ENCODE measurements around the gene LY6G6D.

Gene LY6G6D

DNA sequence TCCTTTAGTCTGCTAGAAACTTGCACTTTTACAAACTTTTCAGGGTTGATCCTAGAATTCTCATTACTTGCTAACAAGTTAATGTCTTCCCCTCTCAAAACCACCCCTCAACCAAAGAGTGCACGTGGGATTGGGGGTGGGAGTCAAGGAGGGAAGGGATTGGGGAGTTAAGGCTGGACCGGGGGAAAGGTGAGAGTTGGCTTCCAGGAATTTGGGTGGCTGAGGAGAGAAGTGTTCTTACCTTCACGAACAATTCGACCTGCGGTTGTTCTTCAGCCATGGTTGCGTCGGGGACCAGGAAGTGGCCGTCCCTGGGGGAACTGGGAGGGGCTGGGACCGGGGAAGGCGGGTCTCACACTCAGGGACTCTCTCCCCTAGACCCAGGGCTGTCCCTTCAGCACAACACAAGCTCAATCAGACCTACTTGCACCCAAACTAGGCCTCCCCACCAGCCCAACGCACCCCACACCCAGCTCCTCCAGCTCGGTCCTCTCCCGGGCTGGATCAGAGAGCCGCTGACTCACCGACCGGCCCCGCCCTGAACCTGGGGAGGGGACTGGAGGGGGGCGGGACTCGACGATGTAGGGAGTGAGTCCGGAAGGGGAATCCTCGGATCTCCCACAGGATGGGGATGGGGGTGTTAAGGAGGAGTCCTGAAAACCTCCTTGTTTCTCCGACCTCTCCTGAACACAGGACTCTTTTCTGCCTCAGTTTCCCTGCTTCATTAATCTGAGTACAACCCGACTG lies 21.0 kb downstream of the LY6G6D start, which contains the start of gene CLIC1:
CLIC1 (minus strand) TSS at position 510 of the 747 bp plus-strand sequence; CDS start at position 280, 230 bp downstream.
- Histone ChIP-seq H3K4me3 (ENCODE audit: insufficient read depth, low read depth, low read length, poor library complexity, severe bottlenecking) (peak within 1 kb of the TSS; percentile 66), H3K27me3 (replicated peaks; ENCODE audit: control insufficient read depth, insufficient read depth, low read length, poor library complexity, severe bottlenecking) (no peaks in the 10 kb centered on the region), H3K9me3 (ENCODE audit: control insufficient read depth, low read length) (no peaks in the 10 kb centered on the region), H3K36me3 (ENCODE audit: control insufficient read depth, insufficient read depth, low read length) (peaks cover 21% of the 10 kb centered on the region), H3K27ac (ENCODE audit: insufficient read depth, low read length, poor library complexity, severe bottlenecking) (peak within 1 kb of the TSS; percentile 85), H3K4me1 (ENCODE audit: control insufficient read depth, insufficient read depth, low read length, poor library complexity, severe bottlenecking) (peaks cover 50% of the 10 kb centered on the region)
- peak; percentile 60 to 64 (median 64) for DNase-seq

DNA sequence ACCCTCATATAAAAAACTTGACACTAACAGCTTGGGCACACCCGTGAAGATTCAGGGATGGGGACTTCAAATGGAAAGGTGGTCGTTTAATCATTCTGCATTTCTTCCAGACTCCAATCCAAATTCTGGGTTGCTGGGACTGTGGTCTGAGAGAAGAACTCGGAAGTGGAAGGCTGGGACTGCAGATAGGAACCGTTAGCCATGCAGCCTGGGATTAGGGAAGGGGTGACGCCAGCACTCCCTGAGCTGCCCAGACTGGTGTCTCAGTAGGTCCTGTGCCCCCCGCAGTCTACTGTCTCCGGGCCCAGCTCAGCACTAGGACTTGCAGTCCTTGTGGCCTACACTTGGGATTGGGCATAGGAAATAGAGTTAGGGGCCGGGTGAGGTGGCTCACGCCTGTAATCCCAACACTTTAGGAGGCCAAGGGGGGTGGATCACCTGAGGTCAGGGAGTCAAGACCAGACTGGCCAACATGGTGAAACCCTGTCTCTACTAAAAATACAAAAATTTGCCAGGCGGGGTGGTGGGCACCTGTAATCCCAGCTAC lies 21.7 kb downstream of the LY6G6D start:
- Histone ChIP-seq H3K4me3 (ENCODE audit: insufficient read depth, low read depth, low read length, poor library complexity, severe bottlenecking) (peak overlapping the region; percentile 66), H3K9me3 (ENCODE audit: control insufficient read depth, low read length) (no peaks in the 10 kb centered on the region)

DNA sequence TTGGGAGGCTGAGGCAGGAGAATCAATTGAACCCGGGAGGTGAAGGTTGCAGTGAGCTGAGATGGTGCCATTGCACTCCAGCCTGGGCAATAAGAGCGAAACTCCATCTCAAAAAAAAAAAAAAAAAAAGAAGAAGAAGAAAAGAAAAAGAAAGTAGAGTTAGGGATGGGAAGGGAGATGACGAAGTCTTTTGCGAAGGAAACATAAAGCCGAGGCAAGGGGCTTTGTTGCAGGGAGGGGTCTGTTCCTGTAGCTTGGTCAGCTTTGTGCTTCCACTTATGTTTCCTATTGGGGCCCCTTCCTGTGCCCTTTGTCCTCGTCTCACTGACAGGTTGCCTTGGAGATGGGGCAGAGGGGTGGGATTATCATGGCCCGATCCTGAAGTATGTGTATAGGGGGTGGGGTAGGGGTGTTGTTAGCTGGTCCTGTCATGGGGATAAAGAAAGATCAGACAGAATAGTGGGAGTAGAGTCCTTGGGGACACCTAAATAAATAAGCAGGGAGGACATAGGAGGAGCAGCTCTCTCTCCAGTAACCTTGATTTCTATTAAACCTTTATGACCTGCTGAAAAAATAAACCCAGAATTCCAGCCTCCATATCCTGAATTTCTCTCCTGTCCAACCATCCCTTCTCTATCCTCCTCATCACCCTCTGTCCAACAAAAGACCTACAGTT lies 22.3 kb downstream of the LY6G6D start:
- peaks cover 10% of the 10 kb centered on the region for H3K36me3 ChIP-seq (ENCODE audit: control insufficient read depth, insufficient read depth, low read length)
- peak in 1 of 3 donors; percentile 8 for DNase-seq
- no peaks in the 10 kb centered on the region for H3K27me3 ChIP-seq (replicated peaks; ENCODE audit: control insufficient read depth, insufficient read depth, low read length, poor library complexity, severe bottlenecking)
- no peaks in the 10 kb centered on the region for H3K9me3 ChIP-seq (ENCODE audit: control insufficient read depth, low read length)
- H3K27ac ChIP-seq (ENCODE audit: insufficient read depth, low read length, poor library complexity, severe bottlenecking), result peak overlapping the region; percentile 85
- peaks cover 50% of the 10 kb centered on the region for H3K4me1 ChIP-seq (ENCODE audit: control insufficient read depth, insufficient read depth, low read length, poor library complexity, severe bottlenecking)
- peak overlapping the region; percentile 41 for H3K4me3 ChIP-seq (ENCODE audit: insufficient read depth, low read depth, low read length, poor library complexity, severe bottlenecking)

More for the DNA sequence above, 21.7 kb downstream of the LY6G6D start:
- peaks cover 16% of the 10 kb centered on the region for H3K36me3 ChIP-seq (ENCODE audit: control insufficient read depth, insufficient read depth, low read length)
- DNase-seq, result no peak
- H3K27me3 ChIP-seq (replicated peaks; ENCODE audit: control insufficient read depth, insufficient read depth, low read length, poor library complexity, severe bottlenecking), result no peaks in the 10 kb centered on the region
- peaks cover 50% of the 10 kb centered on the region for H3K4me1 ChIP-seq (ENCODE audit: control insufficient read depth, insufficient read depth, low read length, poor library complexity, severe bottlenecking)
- peak overlapping the region; percentile 85 for H3K27ac ChIP-seq (ENCODE audit: insufficient read depth, low read length, poor library complexity, severe bottlenecking)

DNA sequence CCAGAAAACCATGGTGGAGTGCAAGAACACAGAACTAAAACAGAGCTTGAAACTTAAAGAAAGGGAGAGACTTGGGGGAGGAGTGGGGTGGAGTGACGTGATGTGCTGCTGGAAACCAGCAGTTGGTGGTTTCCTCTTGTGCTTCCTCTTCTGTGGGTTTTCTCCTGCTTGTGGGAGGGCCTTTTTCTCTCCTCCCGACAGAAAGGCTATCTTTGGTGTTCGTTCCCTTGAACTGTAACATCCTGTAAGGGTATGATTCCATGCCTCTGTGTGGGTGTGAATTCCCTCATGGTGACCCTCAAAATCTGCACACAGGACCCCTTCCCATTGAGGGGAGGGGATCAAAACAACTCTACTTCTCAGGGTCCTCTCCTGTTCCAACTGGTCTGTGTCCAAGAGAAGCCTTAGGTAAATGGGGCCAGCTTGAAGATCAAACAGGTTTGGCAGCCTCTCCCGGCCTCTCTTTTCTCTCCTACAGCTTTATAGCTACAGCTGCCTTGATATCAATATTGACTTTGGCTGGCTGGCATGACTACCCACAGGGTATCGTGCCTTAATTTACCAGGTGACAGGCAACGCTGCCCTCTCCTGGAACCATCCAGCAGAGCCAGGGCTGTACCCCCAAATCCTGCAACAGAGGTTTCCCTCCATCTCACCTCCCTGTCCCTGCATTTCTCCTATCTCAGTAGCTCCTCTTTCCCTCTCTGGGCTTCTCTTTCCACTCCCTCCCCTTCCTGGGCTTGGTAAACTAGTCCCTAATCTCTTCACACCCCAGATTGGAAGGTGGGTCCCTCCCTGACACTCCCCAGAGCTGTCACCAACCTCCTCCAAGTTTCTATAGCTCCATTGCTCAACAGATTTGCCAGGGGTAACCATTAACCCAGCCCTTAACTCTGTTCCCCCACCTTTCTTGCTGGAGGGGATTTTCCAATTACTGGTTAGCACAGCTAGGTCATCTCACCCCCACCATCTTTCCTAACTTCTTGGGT lies 23.1 kb downstream of the LY6G6D start:
- Histone ChIP-seq H3K27me3 (replicated peaks; ENCODE audit: control insufficient read depth, insufficient read depth, low read length, poor library complexity, severe bottlenecking) (no peaks in the 10 kb centered on the region), H3K36me3 (ENCODE audit: control insufficient read depth, insufficient read depth, low read length) (peaks cover 6% of the 10 kb centered on the region), H3K27ac (ENCODE audit: insufficient read depth, low read length, poor library complexity, severe bottlenecking) (peak overlapping the region; percentile 85), H3K4me3 (ENCODE audit: insufficient read depth, low read depth, low read length, poor library complexity, severe bottlenecking) (peak overlapping the region; percentile 41), H3K4me1 (ENCODE audit: control insufficient read depth, insufficient read depth, low read length, poor library complexity, severe bottlenecking) (peaks cover 50% of the 10 kb centered on the region), H3K9me3 (ENCODE audit: control insufficient read depth, low read length) (no peaks in the 10 kb centered on the region)
- DNase-seq, result peak; percentile 54 to 68 (median 62)

DNA sequence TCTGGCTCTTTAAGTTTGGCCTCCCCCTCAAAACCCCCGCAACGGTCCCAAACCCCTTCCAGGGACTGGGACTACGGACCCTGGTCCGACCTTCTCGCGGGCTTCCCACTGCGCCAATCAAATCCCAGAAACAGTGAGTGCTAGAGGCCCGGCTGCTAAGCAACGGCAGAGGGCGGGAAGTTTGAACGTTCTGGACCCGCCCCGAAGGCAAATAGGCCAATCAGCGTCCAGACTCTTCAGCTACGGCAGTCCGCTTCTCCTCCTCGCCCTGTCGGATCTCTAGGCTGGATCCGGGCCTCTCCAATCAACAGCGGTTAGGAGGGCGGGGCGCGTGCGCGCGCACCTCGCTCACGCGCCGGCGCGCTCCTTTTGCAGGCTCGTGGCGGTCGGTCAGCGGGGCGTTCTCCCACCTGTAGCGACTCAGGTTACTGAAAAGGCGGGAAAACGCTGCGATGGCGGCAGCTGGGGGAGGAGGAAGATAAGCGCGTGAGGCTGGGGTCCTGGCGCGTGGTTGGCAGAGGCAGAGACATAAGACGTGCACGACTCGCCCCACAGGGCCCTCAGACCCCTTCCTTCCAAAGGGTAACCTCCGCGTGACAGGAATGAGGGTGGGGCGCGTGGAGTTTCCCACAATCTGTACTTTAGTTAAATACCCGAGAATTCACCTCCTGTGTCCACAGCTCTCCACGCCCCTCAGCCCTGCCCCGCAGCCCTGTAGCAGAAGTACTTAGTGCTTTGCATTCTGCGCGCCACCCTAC lies 24.7 kb downstream of the LY6G6D start, which contains the start of gene MSH5:
MSH5 (plus strand) TSS at position 367 of the 758 bp plus-strand sequence. CDS start 462 bp downstream, outside the sequence.
- H3K27me3 ChIP-seq (replicated peaks; ENCODE audit: control insufficient read depth, insufficient read depth, low read length, poor library complexity, severe bottlenecking), result no peaks in the 10 kb centered on the region
- H3K36me3 ChIP-seq (ENCODE audit: control insufficient read depth, insufficient read depth, low read length), result no peaks in the 10 kb centered on the region
- peak; percentile 91 to 94 (median 91) for DNase-seq
- no peaks in the 10 kb centered on the region for H3K9me3 ChIP-seq (ENCODE audit: control insufficient read depth, low read length)
- H3K4me1 ChIP-seq (ENCODE audit: control insufficient read depth, insufficient read depth, low read length, poor library complexity, severe bottlenecking), result peaks cover 37% of the 10 kb centered on the region
- H3K27ac ChIP-seq (ENCODE audit: insufficient read depth, low read length, poor library complexity, severe bottlenecking), result peak within 1 kb of the TSS; percentile 85
- peak within 1 kb of the TSS; percentile 86 for H3K4me3 ChIP-seq (ENCODE audit: insufficient read depth, low read depth, low read length, poor library complexity, severe bottlenecking)

DNA sequence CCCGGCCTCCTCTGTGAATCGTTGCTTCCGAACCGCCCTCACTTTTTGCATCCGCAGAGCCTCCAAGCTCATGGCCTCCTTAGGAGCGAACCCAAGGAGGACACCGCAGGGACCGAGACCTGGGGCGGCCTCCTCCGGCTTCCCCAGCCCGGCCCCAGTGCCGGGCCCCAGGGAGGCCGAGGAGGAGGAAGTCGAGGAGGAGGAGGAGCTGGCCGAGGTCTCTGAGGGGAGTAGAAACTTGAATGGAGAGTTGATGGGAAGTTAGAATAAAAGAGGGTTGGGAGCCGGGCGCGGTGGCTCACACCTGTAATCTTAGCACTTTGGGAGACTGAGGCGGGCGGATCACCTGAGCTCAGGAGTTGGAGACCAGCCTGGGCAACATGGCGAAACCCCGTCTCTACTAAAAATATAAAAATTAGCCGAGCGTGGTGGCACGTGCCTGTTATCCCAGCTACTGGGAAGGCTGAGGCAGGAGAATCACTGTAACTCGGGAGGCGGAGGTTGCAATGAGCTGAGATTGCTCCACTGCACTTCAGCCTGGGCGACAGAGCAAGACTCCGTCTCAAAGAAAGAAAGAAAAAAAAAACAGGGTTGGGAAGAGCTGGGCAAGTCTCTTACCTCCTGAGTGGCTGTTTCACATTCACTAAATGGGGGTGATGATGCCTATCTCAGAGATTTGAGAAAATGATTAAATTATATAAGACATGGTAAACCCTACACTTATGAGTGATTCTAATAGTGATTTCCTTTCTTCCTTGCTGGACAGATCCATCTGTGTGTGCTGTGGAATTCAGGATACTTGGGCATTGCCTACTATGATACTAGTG lies 25.5 kb downstream of the LY6G6D start:
- Histone ChIP-seq H3K9me3 (ENCODE audit: control insufficient read depth, low read length) (no peaks in the 10 kb centered on the region), H3K27ac (ENCODE audit: insufficient read depth, low read length, poor library complexity, severe bottlenecking) (peak overlapping the region; percentile 58), H3K27me3 (replicated peaks; ENCODE audit: control insufficient read depth, insufficient read depth, low read length, poor library complexity, severe bottlenecking) (no peaks in the 10 kb centered on the region), H3K4me1 (ENCODE audit: control insufficient read depth, insufficient read depth, low read length, poor library complexity, severe bottlenecking) (peaks cover 36% of the 10 kb centered on the region), H3K4me3 (ENCODE audit: insufficient read depth, low read depth, low read length, poor library complexity, severe bottlenecking) (peak overlapping the region; percentile 86), H3K36me3 (ENCODE audit: control insufficient read depth, insufficient read depth, low read length) (no peaks in the 10 kb centered on the region)
- DNase-seq, result no peak

DNA sequence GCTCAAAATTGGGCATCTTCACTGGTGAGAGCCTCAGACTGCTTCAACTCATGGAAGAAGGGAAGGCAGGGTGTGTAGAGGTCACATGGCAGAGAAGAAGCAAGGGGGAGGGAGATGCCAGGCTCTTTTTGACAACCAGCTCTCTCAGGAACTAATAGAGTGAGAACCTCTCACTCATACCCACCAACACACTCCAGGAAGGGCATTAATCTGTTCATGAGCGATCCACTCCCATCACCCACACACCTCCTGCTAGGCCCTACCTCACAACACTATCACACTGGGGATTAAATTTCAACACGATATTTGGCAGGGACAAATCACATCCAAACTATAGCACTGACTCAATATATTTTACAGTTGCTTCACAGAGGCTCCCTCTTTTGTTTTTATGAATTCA lies 26.7 kb downstream of the LY6G6D start:
- H3K27me3 ChIP-seq (replicated peaks; ENCODE audit: control insufficient read depth, insufficient read depth, low read length, poor library complexity, severe bottlenecking), result no peaks in the 10 kb centered on the region
- no peak overlapping the region for H3K27ac ChIP-seq (ENCODE audit: insufficient read depth, low read length, poor library complexity, severe bottlenecking)
- peaks cover 31% of the 10 kb centered on the region for H3K4me1 ChIP-seq (ENCODE audit: control insufficient read depth, insufficient read depth, low read length, poor library complexity, severe bottlenecking)
- H3K36me3 ChIP-seq (ENCODE audit: control insufficient read depth, insufficient read depth, low read length), result no peaks in the 10 kb centered on the region
- no peaks in the 10 kb centered on the region for H3K9me3 ChIP-seq (ENCODE audit: control insufficient read depth, low read length)
- no peak for DNase-seq
- H3K4me3 ChIP-seq (ENCODE audit: insufficient read depth, low read depth, low read length, poor library complexity, severe bottlenecking), result no peak overlapping the region

DNA sequence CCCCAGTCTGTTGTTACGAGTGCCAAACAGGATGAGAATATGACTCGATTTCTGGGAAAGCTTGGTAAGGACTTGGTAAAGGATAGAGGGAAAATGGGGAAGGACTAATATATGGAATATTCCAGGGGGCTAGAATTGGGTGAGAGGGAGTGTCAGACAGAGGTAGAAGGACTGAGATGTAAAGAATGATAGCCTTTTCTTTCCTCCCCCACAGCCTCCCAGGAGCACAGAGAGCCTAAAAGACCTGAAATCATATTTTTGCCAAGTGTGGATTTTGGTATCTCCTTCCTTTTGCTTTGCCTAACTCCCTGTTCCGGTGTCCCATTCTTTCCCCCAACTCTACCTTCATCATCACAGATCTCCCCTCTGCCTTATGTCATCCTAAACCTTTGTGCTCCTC lies 27.7 kb downstream of the LY6G6D start:
- Histone ChIP-seq H3K4me1 (ENCODE audit: control insufficient read depth, insufficient read depth, low read length, poor library complexity, severe bottlenecking) (peaks cover 20% of the 10 kb centered on the region), H3K9me3 (ENCODE audit: control insufficient read depth, low read length) (no peaks in the 10 kb centered on the region), H3K27ac (ENCODE audit: insufficient read depth, low read length, poor library complexity, severe bottlenecking) (no peak overlapping the region), H3K36me3 (ENCODE audit: control insufficient read depth, insufficient read depth, low read length) (no peaks in the 10 kb centered on the region), H3K4me3 (ENCODE audit: insufficient read depth, low read depth, low read length, poor library complexity, severe bottlenecking) (no peak overlapping the region), H3K27me3 (replicated peaks; ENCODE audit: control insufficient read depth, insufficient read depth, low read length, poor library complexity, severe bottlenecking) (no peaks in the 10 kb centered on the region)
- DNase-seq, result no peak
